PFSK-1 (cell line): ENCODE results near the gene UROS.

Experiments
- FOXP2 ChIP-seq: optimal IDR thresholded peaks from 2 replicates; pipeline ENCODE3; 2011; ENCODE audit warnings: borderline replicate concordance, control low read depth, inconsistent platforms; ENCODE audit not compliant: insufficient read depth; ENCODE audit errors: extremely low read length, extremely low read depth
- POLR2AphosphoS5 ChIP-seq: IDR thresholded peaks from 2 replicates; pipeline ENCODE4 v1.6.1; 2012; ENCODE audit warnings: low read depth, mild to moderate bottlenecking, control low read depth, low read length, moderate library complexity
- SIN3A ChIP-seq: IDR thresholded peaks from 2 replicates; pipeline ENCODE4 v1.6.1; 2012; ENCODE audit warnings: mild to moderate bottlenecking, low read length, moderate library complexity, borderline replicate concordance; ENCODE audit not compliant: insufficient read depth
- TAF1 ChIP-seq: IDR thresholded peaks from 2 replicates; pipeline ENCODE4 v1.6.1; 2012; ENCODE audit warnings: low read length, control low read depth, borderline replicate concordance; ENCODE audit not compliant: insufficient read depth
- TF ChIP-seq, protein P1 (sequence below), 2 experiments: IDR thresholded peaks; 2 replicates each; pipeline versions ENCODE4 v1.6.1 to v1.8.0; 2011 to 2012; ENCODE audit warnings: low read depth in 2 of 2, low read length in 2 of 2, control low read depth in 1 of 2, inconsistent platforms in 1 of 2, mild to moderate bottlenecking in 1 of 2, moderate library complexity in 1 of 2; ENCODE audit not compliant: insufficient read depth in 1 of 2

The UROS gene

DNA sequence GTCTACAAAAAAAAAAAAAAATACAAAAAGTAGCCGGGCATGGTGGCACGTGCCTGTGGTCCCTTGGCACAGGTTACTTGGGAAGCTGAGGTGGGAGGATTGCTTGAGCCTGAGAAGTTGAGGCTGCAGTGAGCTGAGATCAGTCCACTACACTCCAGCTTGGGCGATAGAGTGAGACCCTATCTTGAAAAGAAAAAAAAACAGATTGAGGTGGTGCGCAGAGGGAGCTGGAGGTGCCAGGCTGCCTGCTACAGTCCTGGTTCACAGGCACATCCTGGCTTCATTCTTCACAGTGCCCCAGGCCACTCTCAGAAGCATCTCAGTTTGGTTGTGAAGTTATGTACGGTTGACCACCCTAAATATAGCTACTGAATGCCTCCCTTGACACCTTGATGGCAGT, 52.2 kb downstream of the UROS start:
- TF ChIP-seq FOXP2 (no peak), TAF1 (no peak), SIN3A (no peak), POLR2AphosphoS5 (no peak)
- TF ChIP-seq, protein P1, sequence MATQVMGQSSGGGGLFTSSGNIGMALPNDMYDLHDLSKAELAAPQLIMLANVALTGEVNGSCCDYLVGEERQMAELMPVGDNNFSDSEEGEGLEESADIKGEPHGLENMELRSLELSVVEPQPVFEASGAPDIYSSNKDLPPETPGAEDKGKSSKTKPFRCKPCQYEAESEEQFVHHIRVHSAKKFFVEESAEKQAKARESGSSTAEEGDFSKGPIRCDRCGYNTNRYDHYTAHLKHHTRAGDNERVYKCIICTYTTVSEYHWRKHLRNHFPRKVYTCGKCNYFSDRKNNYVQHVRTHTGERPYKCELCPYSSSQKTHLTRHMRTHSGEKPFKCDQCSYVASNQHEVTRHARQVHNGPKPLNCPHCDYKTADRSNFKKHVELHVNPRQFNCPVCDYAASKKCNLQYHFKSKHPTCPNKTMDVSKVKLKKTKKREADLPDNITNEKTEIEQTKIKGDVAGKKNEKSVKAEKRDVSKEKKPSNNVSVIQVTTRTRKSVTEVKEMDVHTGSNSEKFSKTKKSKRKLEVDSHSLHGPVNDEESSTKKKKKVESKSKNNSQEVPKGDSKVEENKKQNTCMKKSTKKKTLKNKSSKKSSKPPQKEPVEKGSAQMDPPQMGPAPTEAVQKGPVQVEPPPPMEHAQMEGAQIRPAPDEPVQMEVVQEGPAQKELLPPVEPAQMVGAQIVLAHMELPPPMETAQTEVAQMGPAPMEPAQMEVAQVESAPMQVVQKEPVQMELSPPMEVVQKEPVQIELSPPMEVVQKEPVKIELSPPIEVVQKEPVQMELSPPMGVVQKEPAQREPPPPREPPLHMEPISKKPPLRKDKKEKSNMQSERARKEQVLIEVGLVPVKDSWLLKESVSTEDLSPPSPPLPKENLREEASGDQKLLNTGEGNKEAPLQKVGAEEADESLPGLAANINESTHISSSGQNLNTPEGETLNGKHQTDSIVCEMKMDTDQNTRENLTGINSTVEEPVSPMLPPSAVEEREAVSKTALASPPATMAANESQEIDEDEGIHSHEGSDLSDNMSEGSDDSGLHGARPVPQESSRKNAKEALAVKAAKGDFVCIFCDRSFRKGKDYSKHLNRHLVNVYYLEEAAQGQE (IDR thresholded peaks at IDR 0.05; ENCODE audit: insufficient read depth in 1 of 2, low read depth in 2 of 2, low read length in 2 of 2), result no peak

DNA sequence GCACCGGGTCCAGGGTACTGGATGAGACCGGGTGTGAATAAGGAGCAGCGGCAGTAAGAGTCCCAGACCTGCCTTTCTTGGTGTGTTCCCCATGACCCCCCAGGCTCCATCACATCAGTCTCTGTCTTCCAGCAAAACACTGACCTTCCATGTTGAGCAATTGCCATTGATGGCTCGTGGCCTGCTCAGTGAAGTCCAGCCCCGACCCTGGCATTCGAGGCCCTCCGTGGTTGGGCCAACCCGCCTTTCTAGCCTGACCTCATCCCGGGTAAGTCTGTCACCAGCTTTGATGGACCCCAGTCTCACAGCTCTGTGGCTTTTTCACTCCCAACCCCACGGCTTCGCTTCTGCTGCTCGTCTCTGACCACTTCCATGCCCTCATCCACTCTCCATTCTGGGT, 53.9 kb downstream of the UROS start:
- TF ChIP-seq POLR2AphosphoS5 (no peak), FOXP2 (no peak), SIN3A (no peak), TAF1 (no peak)
- TF ChIP-seq, protein P1 (IDR thresholded peaks at IDR 0.05; ENCODE audit: insufficient read depth in 1 of 2, low read depth in 2 of 2, low read length in 2 of 2), result no peak

DNA sequence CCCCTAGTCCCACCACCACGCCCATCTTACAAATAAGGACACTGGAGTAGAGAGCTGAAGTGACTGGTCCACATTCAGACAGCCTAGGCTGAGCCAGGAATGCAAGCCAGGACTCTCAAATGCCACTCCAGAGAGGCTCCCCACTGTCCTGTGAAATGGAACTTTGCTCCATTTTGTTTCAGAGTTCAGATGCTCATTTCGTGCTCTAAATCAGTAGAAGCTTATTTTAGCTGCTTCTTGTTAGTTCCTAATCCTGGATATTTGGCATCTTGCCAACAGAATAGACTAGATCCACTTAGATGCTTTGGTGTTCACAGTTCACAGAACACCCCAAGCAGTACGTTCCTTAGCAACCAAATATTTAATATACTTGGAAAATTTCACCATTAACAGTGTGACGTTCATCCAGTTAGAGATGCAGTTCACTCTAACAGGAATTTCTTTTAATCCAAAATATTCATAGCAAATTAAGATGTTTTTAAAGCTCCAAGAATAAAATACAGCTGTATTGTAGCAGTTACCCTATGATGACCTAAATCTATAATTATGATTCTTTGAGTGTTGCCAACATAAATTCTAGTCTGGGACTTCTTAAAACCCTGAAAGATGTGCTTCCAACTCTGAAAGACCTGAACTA, 54.7 kb downstream of the UROS start:
- TF ChIP-seq TAF1 (no peak), FOXP2 (no peak)
- TF ChIP-seq, protein P1 (IDR thresholded peaks at IDR 0.05; ENCODE audit: insufficient read depth in 1 of 2, low read depth in 2 of 2, low read length in 2 of 2), result no peak

DNA sequence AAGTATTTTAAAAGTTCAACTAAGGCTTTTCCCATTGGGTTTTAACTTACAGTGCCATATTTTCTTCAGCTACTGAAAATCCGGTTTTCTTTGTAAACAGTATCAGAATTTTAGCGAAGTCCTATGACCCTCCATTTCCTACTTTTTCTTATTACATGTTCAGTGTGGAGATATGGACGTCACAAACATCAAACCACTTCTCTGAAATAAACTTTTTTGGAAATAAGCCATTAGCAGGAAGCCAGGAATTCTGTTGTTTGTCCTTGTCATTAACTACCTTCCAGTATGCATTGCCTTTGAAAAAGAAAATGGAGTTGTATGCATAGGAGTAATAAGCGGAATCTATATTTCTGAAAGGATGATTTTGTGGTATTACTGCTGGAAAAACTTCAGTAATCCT, 56.5 kb downstream of the UROS start:
- TF ChIP-seq FOXP2 (no peak), TAF1 (no peak), POLR2AphosphoS5 (no peak), SIN3A (no peak)
- TF ChIP-seq, protein P1 (IDR thresholded peaks at IDR 0.05; ENCODE audit: insufficient read depth in 1 of 2, low read depth in 2 of 2, low read length in 2 of 2), result no peak

DNA sequence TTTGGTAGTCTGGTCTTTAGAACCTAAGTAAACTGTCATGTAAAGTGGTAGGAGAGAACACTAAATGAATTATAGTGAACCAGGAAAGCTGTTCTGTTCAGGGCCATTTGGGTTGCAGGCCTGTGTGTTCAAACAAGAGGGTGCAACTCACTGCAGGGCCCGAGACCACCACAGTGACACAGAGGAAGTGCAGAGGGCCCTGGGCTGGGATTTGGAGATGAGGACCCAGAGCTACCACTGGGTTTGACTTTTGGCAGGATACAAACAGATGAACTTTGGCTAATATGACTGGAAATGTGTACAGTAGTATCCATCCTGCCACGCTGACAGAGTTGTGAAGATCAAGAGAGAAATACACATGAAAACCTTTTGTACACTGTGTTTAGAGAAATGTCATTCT, 57.2 kb downstream of the UROS start:
- no peak for TF ChIP-seq FOXP2
- no peak for TF ChIP-seq TAF1
- TF ChIP-seq, protein P1 (IDR thresholded peaks at IDR 0.05; ENCODE audit: insufficient read depth in 1 of 2, low read depth in 2 of 2, low read length in 2 of 2), result no peak
- no peak for TF ChIP-seq SIN3A
- TF ChIP-seq POLR2AphosphoS5, result no peak
